Testis (tissue), 2 donors: ENCODE measurements around the gene PROSER3.

Experiments
- CTCF ChIP-seq, 3 experiments: fragments of 450-650 bp in 2 of 3; fragments of 200-600 bp in 1 of 3; sonication (generic) in 1 of 3; IDR thresholded peaks; one replicate each; pipeline ENCODE4 v1.5.1; 2016 to 2019; ENCODE audit warnings: antibody characterized with exemption in 3 of 3, mild to moderate bottlenecking in 2 of 3, moderate library complexity in 1 of 3
- POLR2A ChIP-seq: fragments of 450-650 bp; IDR thresholded peaks from one replicate; pipeline ENCODE4 v1.6.1; 2017; ENCODE audit warnings: antibody characterized with exemption, mild to moderate bottlenecking, moderate library complexity

- TF ChIP-seq CTCF (IDR thresholded peaks at IDR 0.05) = no peak
- TF ChIP-seq POLR2A = no peak
Measured at GRCh38 chr19:35729763-35730162, 28.2 kb upstream of the PROSER3 start.
